ENCODE measurements around the gene CCDC124.

CCDC124 gene

DNA sequence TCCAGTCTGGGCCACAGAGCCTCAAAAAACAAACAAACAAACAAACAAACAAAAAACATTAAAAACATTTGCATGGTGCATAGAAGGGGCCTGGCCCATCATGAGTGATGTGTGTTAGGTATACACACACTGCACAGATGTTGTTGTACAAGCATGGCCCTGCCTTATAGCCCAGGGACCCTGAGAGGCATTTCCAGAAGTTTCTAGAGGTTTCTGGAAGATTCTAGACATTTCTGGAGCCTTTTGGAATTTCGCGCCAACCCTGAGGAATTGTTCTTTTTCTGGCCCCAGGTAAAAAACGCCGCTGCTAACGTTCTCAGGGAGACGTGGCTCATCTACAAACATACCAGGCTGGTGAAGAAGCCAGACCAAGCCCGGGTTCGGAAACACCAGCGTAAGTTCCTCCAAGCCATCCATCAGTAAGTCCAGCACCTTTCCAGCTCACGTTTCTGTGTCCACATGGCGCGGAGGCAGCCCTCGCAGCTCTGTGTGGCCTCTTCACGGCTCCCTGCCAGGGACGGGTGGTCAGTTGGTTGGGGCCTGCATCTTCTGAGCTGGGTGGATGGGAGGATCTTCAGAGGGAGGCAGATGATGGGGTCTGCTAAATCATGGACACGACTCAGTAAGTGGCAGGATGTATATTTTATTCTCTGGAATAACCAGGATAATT, 56.7 kb downstream of the CCDC124 start:
- no peak for DNase-seq

DNA sequence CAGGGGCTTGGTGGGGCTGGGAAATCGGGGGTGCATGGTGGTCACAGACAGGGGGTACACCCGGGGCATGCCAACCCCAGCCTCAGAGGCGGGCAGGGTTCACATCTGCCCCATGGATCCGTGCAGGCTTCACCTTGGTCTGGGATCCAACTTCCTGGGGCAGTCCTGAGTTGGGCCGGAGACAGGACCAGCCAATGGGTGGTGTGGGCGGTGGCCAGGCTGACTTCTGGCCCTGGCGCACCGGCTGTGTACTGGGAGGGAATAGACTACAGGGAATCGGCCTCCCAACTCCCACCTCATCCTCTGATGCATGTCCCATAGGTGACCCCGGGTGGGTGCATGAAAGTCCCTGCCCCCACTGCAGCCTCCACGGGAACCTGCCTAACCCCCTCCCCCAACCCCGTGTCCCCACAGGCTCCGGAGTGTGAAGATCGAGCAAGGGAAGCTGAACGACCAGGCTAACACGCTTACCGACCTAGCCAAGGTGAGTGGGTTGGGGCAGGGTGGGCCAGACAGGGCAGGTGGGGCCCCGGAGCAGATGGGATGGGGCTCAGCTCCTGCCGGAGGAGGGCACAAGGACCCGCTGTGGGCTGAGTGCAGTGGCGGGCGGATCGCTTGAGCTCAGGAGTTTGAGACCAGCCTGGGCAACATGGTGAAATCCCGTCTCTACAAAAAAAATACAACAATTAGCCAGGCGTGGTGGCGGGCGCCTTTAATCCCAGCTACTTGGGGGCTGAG, 60.4 kb downstream of the CCDC124 start:
- no peak for DNase-seq
